ENCODE measurements around the gene GMDS. TPM values are rescaled to one million over a fixed set of nuclear protein-coding genes. Genes with fewer than 3 reads are reported as not detected.

Gene GMDS
- total and polyA plus RNA-seq, 2 donors (not counting 1 experiment from before 2014, with no cell fraction given) = 11.5 to 16.4 TPM

DNA sequence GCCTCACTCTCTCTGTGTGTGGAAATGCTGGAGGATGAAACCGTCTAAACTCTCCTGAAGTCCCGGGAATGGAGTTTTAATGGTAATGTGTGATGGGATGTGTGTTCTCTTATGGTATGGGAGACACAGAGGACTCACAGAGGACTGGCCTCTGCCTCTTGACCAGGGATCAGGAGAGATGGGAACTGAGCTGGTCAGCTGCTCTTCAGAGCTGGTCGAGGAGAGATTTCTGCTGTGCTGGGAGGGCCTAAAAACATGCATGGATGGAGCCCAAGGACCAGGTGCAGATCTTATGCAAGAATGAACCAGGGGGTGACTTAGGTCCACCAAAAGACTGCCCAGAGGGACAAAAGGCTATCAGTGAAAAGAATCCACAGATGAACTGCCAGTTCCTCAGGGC, 27.3 kb upstream of the GMDS start:
- TF ChIP-seq EZH2 (IDR thresholded peaks at IDR 0.05; ENCODE audit: borderline replicate concordance, insufficient read depth, low read depth, low read length, poor library complexity, severe bottlenecking) = no peak
- TF ChIP-seq, protein P1, sequence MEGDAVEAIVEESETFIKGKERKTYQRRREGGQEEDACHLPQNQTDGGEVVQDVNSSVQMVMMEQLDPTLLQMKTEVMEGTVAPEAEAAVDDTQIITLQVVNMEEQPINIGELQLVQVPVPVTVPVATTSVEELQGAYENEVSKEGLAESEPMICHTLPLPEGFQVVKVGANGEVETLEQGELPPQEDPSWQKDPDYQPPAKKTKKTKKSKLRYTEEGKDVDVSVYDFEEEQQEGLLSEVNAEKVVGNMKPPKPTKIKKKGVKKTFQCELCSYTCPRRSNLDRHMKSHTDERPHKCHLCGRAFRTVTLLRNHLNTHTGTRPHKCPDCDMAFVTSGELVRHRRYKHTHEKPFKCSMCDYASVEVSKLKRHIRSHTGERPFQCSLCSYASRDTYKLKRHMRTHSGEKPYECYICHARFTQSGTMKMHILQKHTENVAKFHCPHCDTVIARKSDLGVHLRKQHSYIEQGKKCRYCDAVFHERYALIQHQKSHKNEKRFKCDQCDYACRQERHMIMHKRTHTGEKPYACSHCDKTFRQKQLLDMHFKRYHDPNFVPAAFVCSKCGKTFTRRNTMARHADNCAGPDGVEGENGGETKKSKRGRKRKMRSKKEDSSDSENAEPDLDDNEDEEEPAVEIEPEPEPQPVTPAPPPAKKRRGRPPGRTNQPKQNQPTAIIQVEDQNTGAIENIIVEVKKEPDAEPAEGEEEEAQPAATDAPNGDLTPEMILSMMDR (IDR thresholded peaks at IDR 0.05) = no peak
- Histone ChIP-seq H2AFZ (ENCODE audit: insufficient read depth, low read depth, low read length, poor library complexity, severe bottlenecking) (no peak overlapping the region), H3K9me3 (ENCODE audit: control extremely low read depth in 1 of 3, control insufficient read depth in 2 of 3, insufficient read depth in 1 of 3, low read length in 2 of 3) (no peaks in the 10 kb centered on the region), H3K4me3 (ENCODE audit: control extremely low read depth in 1 of 5, extremely low read depth in 1 of 5, insufficient read depth in 1 of 5, low read depth in 2 of 5, low read length in 4 of 5) (no peak overlapping the region), H3K27me3 (replicated peaks in 1 of 4; ENCODE audit: control extremely low read depth in 1 of 4, control insufficient read depth in 3 of 4, insufficient read depth in 4 of 4, low read length in 3 of 4) (no peaks in the 10 kb centered on the region), H3K27ac (ENCODE audit: low read length in 2 of 2) (no peak overlapping the region), H3K4me2 (replicated peaks; ENCODE audit: low read depth, low read length, poor library complexity, severe bottlenecking) (no peak overlapping the region), H4K20me1 (ENCODE audit: control insufficient read depth, insufficient read depth, low read length, poor library complexity, severe bottlenecking) (no peaks in the 10 kb centered on the region), H3K4me1 (ENCODE audit: control insufficient read depth in 2 of 2, insufficient read depth in 2 of 2, low read length in 2 of 2) (no peaks in the 10 kb centered on the region), H3K79me2 (ENCODE audit: control insufficient read depth, insufficient read depth, low read length) (no peaks in the 10 kb centered on the region), H3K9ac (ENCODE audit: low read length) (no peak overlapping the region), H3K36me3 (replicated peaks in 1 of 2; ENCODE audit: control extremely low read depth in 1 of 2, control insufficient read depth in 1 of 2, extremely low read depth in 1 of 2, insufficient read depth in 2 of 2, low read length in 1 of 2) (peaks cover 16 to 37% of the 10 kb centered on the region in 2 experiments)
- no peak for DNase-seq
- WGBS (ENCODE audit: insufficient coverage) = 93% methylated on average over 3 of the region's 3 CpGs
- ChIA-PET POLR2A (no interaction called here), CTCF (no interaction called here)
- intact Hi-C loops (cut with micrococcal nuclease) = no loop called here
- no peaks in the 10 kb centered on the region for H3K9me3 Mint-ChIP-seq (ENCODE audit: insufficient read depth)
- no peak for ATAC-seq (ENCODE audit: low read depth)
- no peaks in the 10 kb centered on the region for H3K4me1 Mint-ChIP-seq
- H3K4me3 Mint-ChIP-seq = no peak overlapping the region
- no peak overlapping the region for H3K27ac Mint-ChIP-seq
- H3K27me3 Mint-ChIP-seq = no peaks in the 10 kb centered on the region

DNA sequence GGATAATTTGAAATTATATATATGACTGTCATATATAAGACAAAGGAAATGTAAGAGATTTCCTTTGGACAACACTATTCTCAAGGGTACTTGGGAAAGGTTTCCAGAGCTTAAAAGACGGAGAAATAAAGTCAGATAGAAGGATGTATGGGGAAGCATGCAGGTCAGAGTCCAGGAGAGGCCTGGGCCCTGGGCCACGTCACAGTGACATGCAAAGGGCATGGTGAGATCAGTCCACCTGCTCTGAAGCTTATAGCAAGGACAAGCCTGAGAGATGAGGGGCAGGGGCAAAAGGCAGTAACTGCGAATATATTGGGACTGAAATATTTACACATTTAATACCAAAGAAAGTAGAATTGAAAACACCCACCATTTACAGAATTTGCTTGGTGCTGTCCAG, 24.6 kb upstream of the GMDS start:
- Histone ChIP-seq H3K4me3 (ENCODE audit: control extremely low read depth in 1 of 5, extremely low read depth in 1 of 5, insufficient read depth in 1 of 5, low read depth in 2 of 5, low read length in 4 of 5) (no peak overlapping the region), H3K36me3 (replicated peaks in 1 of 2; ENCODE audit: control extremely low read depth in 1 of 2, control insufficient read depth in 1 of 2, extremely low read depth in 1 of 2, insufficient read depth in 2 of 2, low read length in 1 of 2) (peaks cover 16 to 37% of the 10 kb centered on the region in 2 experiments), H3K27me3 (replicated peaks in 1 of 4; ENCODE audit: control extremely low read depth in 1 of 4, control insufficient read depth in 3 of 4, insufficient read depth in 4 of 4, low read length in 3 of 4) (no peaks in the 10 kb centered on the region), H3K27ac (ENCODE audit: low read length in 2 of 2) (no peak overlapping the region), H4K20me1 (ENCODE audit: control insufficient read depth, insufficient read depth, low read length, poor library complexity, severe bottlenecking) (no peaks in the 10 kb centered on the region), H3K79me2 (ENCODE audit: control insufficient read depth, insufficient read depth, low read length) (no peaks in the 10 kb centered on the region), H3K9ac (ENCODE audit: low read length) (no peak overlapping the region), H3K4me2 (replicated peaks; ENCODE audit: low read depth, low read length, poor library complexity, severe bottlenecking) (no peak overlapping the region), H3K4me1 (ENCODE audit: control insufficient read depth in 2 of 2, insufficient read depth in 2 of 2, low read length in 2 of 2) (no peaks in the 10 kb centered on the region), H2AFZ (ENCODE audit: insufficient read depth, low read depth, low read length, poor library complexity, severe bottlenecking) (no peak overlapping the region), H3K9me3 (ENCODE audit: control extremely low read depth in 1 of 3, control insufficient read depth in 2 of 3, insufficient read depth in 1 of 3, low read length in 2 of 3) (no peaks in the 10 kb centered on the region)
- Mint-ChIP-seq H3K4me1 (no peaks in the 10 kb centered on the region), H3K27me3 (no peaks in the 10 kb centered on the region), H3K27ac (no peak overlapping the region), H3K9me3 (ENCODE audit: insufficient read depth) (no peaks in the 10 kb centered on the region), H3K4me3 (no peak overlapping the region)
- no peak for ATAC-seq (ENCODE audit: low read depth)
- TF ChIP-seq EZH2 (IDR thresholded peaks at IDR 0.05; ENCODE audit: borderline replicate concordance, insufficient read depth, low read depth, low read length, poor library complexity, severe bottlenecking) = no peak
- TF ChIP-seq, protein P1 (IDR thresholded peaks at IDR 0.05) = no peak
- intact Hi-C loops (cut with micrococcal nuclease) = no loop called here
- CTCF ChIA-PET = no interaction called here
- WGBS (ENCODE audit: insufficient coverage) = 100% methylated on average over 1 of the region's 3 CpGs
- POLR2A ChIA-PET = interaction anchor here (0.6 kb wide), 1 partner anchor 611 kb away, joined by 4 read pairs; no protein-coding TSS in a partner anchor
- DNase-seq = no peak
